MM.1S (cell line): ENCODE results near the gene ANKRD16.

Experiments used
- DNase-seq: peaks from one replicate; pipeline ENCODE4 v3.0.0-alpha.2; 2015
- H2AFZ ChIP-seq: fragments of 300-600 bp; sonication (generic); 2 replicates; pipeline ENCODE4 v1.6.0; 2016; ENCODE audit warnings: antibody characterized with exemption, low read length
- H3F3A ChIP-seq: fragments of 300-600 bp; sonication (generic); 2 replicates; pipeline ENCODE4 v1.6.1; 2016; ENCODE audit warnings: mild to moderate bottlenecking, antibody characterized with exemption, low read length, moderate library complexity, mixed read lengths; ENCODE audit not compliant: insufficient read depth
- H3K27ac ChIP-seq: fragments of 300-600 bp; sonication (generic); 2 replicates; pipeline ENCODE4 v1.5.1; 2016; ENCODE audit warnings: mild to moderate bottlenecking, low read length
- H3K27me3 ChIP-seq: fragments of 300-600 bp; sonication (generic); replicated peaks from 2 replicates; pipeline ENCODE4 v1.6.0; 2016; ENCODE audit warnings: low read length; ENCODE audit not compliant: insufficient read depth
- H3K36me3 ChIP-seq: fragments of 300-600 bp; sonication (generic); replicated peaks from 2 replicates; pipeline ENCODE4 v1.6.1; 2016; ENCODE audit warnings: mild to moderate bottlenecking, low read length, mixed read lengths; ENCODE audit not compliant: insufficient read depth
- H3K4me1 ChIP-seq: fragments of 300-600 bp; sonication (generic); 2 replicates; pipeline ENCODE4 v1.6.1; 2016; ENCODE audit warnings: low read length, mixed read lengths
- H3K4me2 ChIP-seq: fragments of 300-600 bp; sonication (generic); 2 replicates; pipeline ENCODE4 v1.6.0; 2016; ENCODE audit warnings: low read depth, low read length
- H3K4me3 ChIP-seq: fragments of 300-600 bp; sonication (generic); 2 replicates; pipeline ENCODE4 v1.5.1; 2016; ENCODE audit warnings: low read length, mixed read lengths
- H3K79me2 ChIP-seq: fragments of 300-600 bp; sonication (generic); 2 replicates; pipeline ENCODE4 v1.6.1; 2016; ENCODE audit warnings: mixed run types, low read length, mixed read lengths
- H3K9ac ChIP-seq: fragments of 300-600 bp; sonication (generic); 2 replicates; pipeline ENCODE4 v1.6.1; 2016; ENCODE audit warnings: low read length, mixed read lengths
- H3K9me2 ChIP-seq: fragments of 300-600 bp; sonication (generic); replicated peaks from 2 replicates; pipeline ENCODE4 v1.6.1; 2016; ENCODE audit warnings: mild to moderate bottlenecking, low read length, mixed read lengths; ENCODE audit not compliant: insufficient read depth
- H3K9me3 ChIP-seq: fragments of 300-600 bp; sonication (generic); replicated peaks from 2 replicates; pipeline ENCODE4 v1.6.1; 2016; ENCODE audit warnings: mild to moderate bottlenecking, low read length, mixed read lengths; ENCODE audit not compliant: insufficient read depth
- H4K20me1 ChIP-seq: fragments of 300-600 bp; sonication (generic); 2 replicates; pipeline ENCODE4 v1.6.1; 2016; ENCODE audit warnings: mild to moderate bottlenecking, low read length, moderate library complexity, mixed read lengths; ENCODE audit not compliant: insufficient read depth
- CTCF ChIP-seq: fragments of 300-600 bp; sonication (generic); IDR thresholded peaks from 2 replicates; pipeline ENCODE4 v1.5.1; 2016; ENCODE audit warnings: antibody characterized with exemption, low read length, mixed read lengths
- EZH2 ChIP-seq: fragments of 300-600 bp; sonication (generic); optimal IDR thresholded peaks from 2 replicates; pipeline ENCODE3; 2017; ENCODE audit warnings: low read depth, mild to moderate bottlenecking, antibody characterized with exemption, low read length, mixed read lengths
- EZH2phosphoT487 ChIP-seq: fragments of 300-600 bp; sonication (generic); IDR thresholded peaks from 2 replicates; pipeline ENCODE4 v1.6.1; 2018; ENCODE audit warnings: antibody characterized with exemption, low read length

The ANKRD16 gene

GRCh38 chr10:5918763-5919162, 29.1 kb upstream of the ANKRD16 start:
- Histone ChIP-seq H3K36me3 (peaks cover 56% of the 10 kb centered on the region), H3K79me2 (peaks cover 28% of the 10 kb centered on the region), H3K9me2 (no peaks in the 10 kb centered on the region), H3K4me3 (no peak overlapping the region), H3K9me3 (no peaks in the 10 kb centered on the region), H3K27ac (no peak overlapping the region), H3K4me2 (no peak overlapping the region), H4K20me1 (no peaks in the 10 kb centered on the region), H3K4me1 (no peaks in the 10 kb centered on the region), H3K9ac (no peak overlapping the region), H3F3A (no peaks in the 10 kb centered on the region), H3K27me3 (no peaks in the 10 kb centered on the region), H2AFZ (no peak overlapping the region)
- TF ChIP-seq EZH2phosphoT487 (no peak), EZH2 (no peak), CTCF (no peak)
- DNase-seq = no peak

GRCh38 chr10:5917305-5917704, 27.6 kb upstream of the ANKRD16 start:
- H3K4me3 ChIP-seq = no peak overlapping the region
- no peaks in the 10 kb centered on the region for H4K20me1 ChIP-seq
- no peak overlapping the region for H3K4me2 ChIP-seq
- H3K27me3 ChIP-seq = no peaks in the 10 kb centered on the region
- no peak for TF ChIP-seq EZH2
- TF ChIP-seq EZH2phosphoT487 = no peak
- no peak for TF ChIP-seq CTCF
- H3K9me3 ChIP-seq = no peaks in the 10 kb centered on the region
- no peak for DNase-seq
- no peak overlapping the region for H3K27ac ChIP-seq
- no peaks in the 10 kb centered on the region for H3K9me2 ChIP-seq
- H3K9ac ChIP-seq = no peak overlapping the region
- peaks cover 21% of the 10 kb centered on the region for H3K79me2 ChIP-seq
- H3K4me1 ChIP-seq = no peaks in the 10 kb centered on the region
- H3F3A ChIP-seq = no peaks in the 10 kb centered on the region
- peaks cover 50% of the 10 kb centered on the region for H3K36me3 ChIP-seq
- H2AFZ ChIP-seq = no peak overlapping the region

GRCh38 chr10:5915451-5915850, 25.8 kb upstream of the ANKRD16 start:
- Histone ChIP-seq H3K4me1 (no peaks in the 10 kb centered on the region), H3K9me3 (no peaks in the 10 kb centered on the region), H3K27me3 (no peaks in the 10 kb centered on the region), H3K4me3 (no peak overlapping the region), H4K20me1 (no peaks in the 10 kb centered on the region), H2AFZ (no peak overlapping the region), H3K9ac (no peak overlapping the region), H3K9me2 (no peaks in the 10 kb centered on the region), H3K4me2 (no peak overlapping the region), H3K79me2 (peaks cover 23% of the 10 kb centered on the region), H3F3A (no peaks in the 10 kb centered on the region), H3K36me3 (peaks cover 35% of the 10 kb centered on the region), H3K27ac (no peak overlapping the region)
- TF ChIP-seq EZH2phosphoT487 (no peak), CTCF (no peak)
- DNase-seq = no peak
